HUES64 (cell line): ENCODE data around the gene MAST4.

ENCODE experiments used
- H3K27ac ChIP-seq: 2 replicates; pipeline ENCODE4 v1.7.0; 2013; ENCODE audit warnings: low read depth, low read length, inconsistent platforms
- H3K27me3 ChIP-seq: 2 replicates; pipeline ENCODE4 v1.6.1; 2013; ENCODE audit warnings: mild to moderate bottlenecking, low read length; ENCODE audit not compliant: insufficient read depth
- H3K36me3 ChIP-seq: 2 replicates; pipeline ENCODE4 v1.6.1; 2013; ENCODE audit warnings: mild to moderate bottlenecking, low read length; ENCODE audit not compliant: insufficient read depth
- H3K4me1 ChIP-seq: 2 replicates; pipeline ENCODE4 v1.6.1; 2013; ENCODE audit warnings: mild to moderate bottlenecking, low read length, moderate library complexity; ENCODE audit not compliant: insufficient read depth
- H3K4me3 ChIP-seq: 2 replicates; pipeline ENCODE4 v1.5.1; 2013; ENCODE audit warnings: mild to moderate bottlenecking, low read length, moderate library complexity
- H3K9ac ChIP-seq: 2 replicates; pipeline ENCODE4 v1.6.1; 2013; ENCODE audit warnings: mild to moderate bottlenecking, low read depth, low read length
- H3K9me3 ChIP-seq: 2 replicates; pipeline ENCODE4 v1.6.1; 2013; ENCODE audit warnings: low read depth, low read length; ENCODE audit not compliant: insufficient read depth
- WGBS: fragments of 150-250, 120-280 bp; methylation state at CpG from one replicate; pipeline ENCODE4 v1.1.7; 2013; ENCODE audit warnings: missing lambda C conversion rate; 5-methylcytosine and 5-hydroxymethylcytosine counted together

Gene MAST4

DNA sequence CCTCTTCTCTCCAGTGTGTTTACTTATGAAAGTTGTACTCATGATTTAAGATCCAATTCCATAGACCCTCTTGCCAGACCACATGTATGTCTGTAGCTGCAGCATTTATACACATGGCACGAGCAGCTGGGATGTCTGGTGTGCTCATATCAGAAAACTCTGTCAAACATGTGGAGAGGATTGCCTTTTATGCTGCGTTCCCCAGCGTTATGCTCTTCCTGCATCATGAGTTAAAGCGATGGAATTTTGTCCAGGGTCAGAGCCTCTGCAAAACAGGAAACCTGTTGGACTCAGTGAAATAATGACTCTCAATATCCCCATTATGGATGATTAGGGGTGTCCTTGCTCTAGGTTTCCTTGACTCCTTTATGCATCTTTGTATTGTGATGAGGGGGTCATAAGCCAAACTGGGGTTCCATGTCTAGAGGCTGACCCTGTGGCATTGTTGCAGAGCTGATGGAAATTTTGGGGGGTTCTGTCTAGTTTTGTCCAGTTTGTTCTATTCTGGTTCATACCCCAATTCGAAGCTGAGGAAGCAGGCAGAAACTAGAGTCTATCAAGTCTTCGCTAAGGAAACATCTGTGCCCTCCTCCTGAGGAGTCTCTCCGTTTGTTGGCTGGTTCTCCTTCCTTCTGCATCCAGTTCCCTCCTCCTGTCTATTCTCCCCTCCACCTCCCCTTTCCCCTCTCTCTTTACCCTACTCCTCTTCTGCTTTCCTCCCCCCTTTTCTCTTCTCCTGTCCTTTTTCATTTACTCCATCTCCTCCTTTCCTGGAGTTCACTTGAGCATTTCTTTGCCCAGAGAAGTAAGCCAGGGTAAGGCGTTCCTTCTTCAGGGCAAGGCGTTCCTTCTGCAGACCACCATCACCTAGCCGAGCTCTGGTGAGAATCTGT lies 252.8 kb downstream of the MAST4 start:
- Histone ChIP-seq H3K27me3 (no peaks in the 10 kb centered on the region), H3K9ac (no peak overlapping the region), H3K9me3 (no peaks in the 10 kb centered on the region), H3K4me3 (no peak overlapping the region), H3K4me1 (0 out of 2 replicates have a peak, but pooled peaks cover 2% of the 10 kb centered on the region), H3K36me3 (no peaks in the 10 kb centered on the region), H3K27ac (no peak overlapping the region)
- WGBS = 86% methylated on average over 10 of the region's 10 CpGs

DNA sequence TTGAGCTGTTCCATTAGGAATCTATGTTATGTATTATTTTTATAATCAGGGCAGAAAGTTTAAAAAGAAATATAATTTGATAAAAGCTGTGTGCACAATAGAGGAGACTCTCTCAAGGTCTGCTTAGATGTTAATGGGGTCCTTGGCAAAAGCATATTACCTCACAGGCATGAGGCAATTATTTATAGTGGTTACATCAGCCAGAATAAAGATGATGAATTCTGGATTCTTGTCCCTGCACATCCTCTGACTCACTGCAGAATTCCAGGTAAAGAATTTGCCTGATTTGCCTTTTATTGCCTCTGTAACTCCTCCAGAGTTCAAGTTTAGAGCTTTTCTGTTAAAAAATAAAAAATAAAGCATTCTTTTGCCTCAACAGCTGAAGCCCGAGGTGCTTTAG lies 253.6 kb downstream of the MAST4 start:
- no peaks in the 10 kb centered on the region for H3K36me3 ChIP-seq
- no peaks in the 10 kb centered on the region for H3K9me3 ChIP-seq
- H3K4me1 ChIP-seq = no peaks in the 10 kb centered on the region
- WGBS = 86% methylated on average over 1 of the region's 1 CpG
- H3K27me3 ChIP-seq = no peaks in the 10 kb centered on the region
- no peak overlapping the region for H3K4me3 ChIP-seq
- H3K27ac ChIP-seq = no peak overlapping the region
- no peak overlapping the region for H3K9ac ChIP-seq

DNA sequence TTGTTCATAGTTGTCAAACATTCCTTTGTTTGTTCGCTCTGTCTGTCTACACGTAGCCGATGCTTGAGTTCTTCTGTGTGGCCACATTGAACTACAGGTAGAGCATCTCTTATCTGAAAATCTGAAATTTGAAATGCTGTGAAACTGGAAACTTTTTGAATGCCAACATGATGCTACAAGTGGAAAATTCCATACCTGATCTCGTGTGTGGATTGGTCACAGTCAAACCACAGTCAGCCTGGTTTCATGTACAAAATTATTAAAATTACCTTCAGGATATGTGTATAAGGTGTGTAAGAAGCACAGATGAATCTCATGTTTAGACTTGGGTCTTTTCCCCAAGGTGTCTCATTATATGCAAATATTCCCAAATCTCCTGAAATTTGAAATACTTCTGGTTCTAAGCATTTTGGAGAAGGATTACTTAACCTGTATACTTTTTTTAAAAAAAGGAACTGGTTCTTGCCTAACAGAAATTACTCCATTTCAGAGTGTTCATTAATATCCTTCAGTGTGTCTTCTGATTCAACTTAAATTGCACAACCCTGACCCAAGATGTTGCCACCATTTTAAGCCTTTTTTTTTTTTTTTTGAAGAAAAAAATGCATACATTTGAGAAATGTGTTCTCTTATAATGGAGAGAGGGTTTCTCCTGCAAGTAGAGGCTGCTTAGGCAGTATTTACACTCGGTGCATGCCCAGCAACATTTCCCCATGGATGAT lies 254.3 kb downstream of the MAST4 start:
- no peaks in the 10 kb centered on the region for H3K27me3 ChIP-seq
- H3K9ac ChIP-seq = no peak overlapping the region
- no peaks in the 10 kb centered on the region for H3K36me3 ChIP-seq
- 88% methylated on average over 5 of the region's 5 CpGs for WGBS
- H3K9me3 ChIP-seq = no peaks in the 10 kb centered on the region
- no peak overlapping the region for H3K4me3 ChIP-seq
- no peaks in the 10 kb centered on the region for H3K4me1 ChIP-seq
- no peak overlapping the region for H3K27ac ChIP-seq

DNA sequence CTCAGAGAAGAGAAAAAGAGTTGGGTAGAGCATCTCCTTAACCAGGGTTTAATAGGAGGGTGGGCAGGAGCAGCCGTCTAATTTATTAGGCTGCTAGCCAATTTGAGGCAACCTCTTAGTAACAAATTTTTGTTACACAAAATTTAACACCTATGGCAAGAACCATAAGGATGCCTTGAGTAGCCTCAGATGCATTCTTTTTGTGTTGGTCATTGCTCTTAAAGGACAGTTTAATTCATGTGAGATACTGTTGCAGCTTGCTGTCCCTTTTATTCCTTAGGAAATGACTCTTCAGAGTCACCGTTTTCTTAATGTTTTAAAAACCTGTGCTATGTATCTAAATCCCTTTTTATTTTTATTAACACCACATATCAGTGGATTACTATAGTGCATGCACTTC lies 255.1 kb downstream of the MAST4 start:
- no peaks in the 10 kb centered on the region for H3K9me3 ChIP-seq
- no peaks in the 10 kb centered on the region for H3K36me3 ChIP-seq
- 79% methylated on average over 2 of the region's 2 CpGs for WGBS
- H3K4me1 ChIP-seq = no peaks in the 10 kb centered on the region
- no peak overlapping the region for H3K4me3 ChIP-seq
- no peaks in the 10 kb centered on the region for H3K27me3 ChIP-seq
- H3K9ac ChIP-seq = no peak overlapping the region
- no peak overlapping the region for H3K27ac ChIP-seq

DNA sequence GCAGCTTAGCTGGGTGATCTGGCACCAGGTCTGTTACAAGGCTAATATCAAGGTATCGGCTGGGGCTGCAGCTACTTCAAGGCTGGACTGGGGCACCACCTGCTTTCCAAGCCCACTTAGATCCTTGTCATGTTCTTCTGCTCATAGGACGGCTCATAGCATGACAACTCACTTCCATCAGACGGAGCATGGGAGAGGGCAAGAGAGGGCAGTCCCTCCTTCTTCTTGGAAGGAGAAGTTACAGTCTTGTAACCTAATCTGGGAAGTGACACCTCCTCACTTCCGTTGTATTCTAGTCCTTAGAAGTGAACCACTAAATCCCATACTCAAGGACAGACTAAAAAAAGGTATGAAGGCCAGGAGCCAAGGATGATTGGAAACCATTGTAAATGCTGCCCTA lies 258.2 kb downstream of the MAST4 start:
- no peaks in the 10 kb centered on the region for H3K4me1 ChIP-seq
- no peak overlapping the region for H3K4me3 ChIP-seq
- no peak overlapping the region for H3K27ac ChIP-seq
- 97% methylated on average over 4 of the region's 4 CpGs for WGBS
- no peaks in the 10 kb centered on the region for H3K27me3 ChIP-seq
- no peak overlapping the region for H3K9ac ChIP-seq
- no peaks in the 10 kb centered on the region for H3K36me3 ChIP-seq
- H3K9me3 ChIP-seq = no peaks in the 10 kb centered on the region

DNA sequence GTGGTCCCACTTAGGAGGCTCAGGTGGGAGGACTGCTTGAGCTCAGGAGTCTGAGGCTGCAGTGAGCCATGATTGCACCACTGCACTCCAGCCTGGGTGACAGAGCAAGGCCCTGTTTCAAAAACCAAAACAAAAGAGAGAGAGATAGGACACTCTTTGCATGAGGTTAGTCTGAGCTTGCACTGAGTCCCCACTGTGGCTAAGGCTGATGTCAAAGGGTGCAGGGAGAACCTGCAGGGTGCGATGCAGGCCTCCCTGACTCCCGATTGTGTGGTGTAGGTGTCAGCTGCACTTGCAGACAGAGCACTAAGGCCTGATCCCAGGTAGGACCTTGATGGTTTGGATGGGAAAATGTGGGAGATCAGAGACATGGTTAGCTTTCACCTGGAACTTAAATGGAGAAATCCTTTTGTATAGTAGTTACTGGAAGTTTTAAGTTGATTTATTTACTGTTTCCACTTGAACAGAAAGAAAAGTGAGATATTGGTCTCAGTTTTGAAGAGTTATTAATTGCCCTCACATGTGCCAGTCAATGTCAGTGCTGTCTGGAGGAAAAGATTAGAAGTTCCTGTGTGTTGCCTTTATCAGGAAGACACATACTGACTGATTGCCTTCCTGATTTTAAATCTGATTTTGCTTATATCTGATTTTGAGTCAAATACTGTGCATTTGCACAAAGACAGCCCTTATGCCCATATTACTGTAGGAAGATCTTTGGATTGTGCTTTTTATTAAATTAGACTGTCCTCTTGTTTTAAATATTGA lies 260.0 kb downstream of the MAST4 start:
- no peaks in the 10 kb centered on the region for H3K9me3 ChIP-seq
- 90% methylated on average over 2 of the region's 2 CpGs for WGBS

DNA sequence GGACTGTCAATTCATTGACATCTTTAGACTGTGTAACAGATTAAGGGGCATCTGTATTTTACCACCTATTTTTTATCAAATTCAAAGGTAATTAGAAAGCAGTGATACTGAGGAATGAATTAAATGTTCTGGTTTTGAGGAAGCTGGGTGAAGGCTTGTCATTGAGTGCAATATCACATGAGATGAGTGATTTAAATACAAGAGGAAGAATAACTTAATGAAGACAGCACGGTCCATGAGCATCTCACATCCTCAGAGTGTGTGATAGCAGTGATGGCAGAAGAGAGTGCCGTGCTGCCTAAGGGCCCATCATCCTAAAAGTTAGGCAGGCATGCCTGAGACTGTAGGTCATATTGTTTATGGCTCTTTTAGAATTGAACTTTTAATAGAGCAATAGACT lies 263.3 kb downstream of the MAST4 start:
- H3K9me3 ChIP-seq = no peaks in the 10 kb centered on the region
- no peak overlapping the region for H3K27ac ChIP-seq
- no peaks in the 10 kb centered on the region for H3K36me3 ChIP-seq
- no peak overlapping the region for H3K4me3 ChIP-seq
- 93% methylated on average over 2 of the region's 2 CpGs for whole genome bisulfite sequencing
- H3K9ac ChIP-seq = no peak overlapping the region
- peaks cover 35% of the 10 kb centered on the region for H3K4me1 ChIP-seq
- H3K27me3 ChIP-seq = no peaks in the 10 kb centered on the region

More for the DNA sequence above, 260.0 kb downstream of the MAST4 start:
- Histone ChIP-seq H3K27me3 (no peaks in the 10 kb centered on the region), H3K27ac (no peak overlapping the region), H3K4me3 (no peak overlapping the region), H3K36me3 (no peaks in the 10 kb centered on the region), H3K4me1 (peaks cover 5% of the 10 kb centered on the region; the same call in 1 of the 2 replicates), H3K9ac (no peak overlapping the region)

DNA sequence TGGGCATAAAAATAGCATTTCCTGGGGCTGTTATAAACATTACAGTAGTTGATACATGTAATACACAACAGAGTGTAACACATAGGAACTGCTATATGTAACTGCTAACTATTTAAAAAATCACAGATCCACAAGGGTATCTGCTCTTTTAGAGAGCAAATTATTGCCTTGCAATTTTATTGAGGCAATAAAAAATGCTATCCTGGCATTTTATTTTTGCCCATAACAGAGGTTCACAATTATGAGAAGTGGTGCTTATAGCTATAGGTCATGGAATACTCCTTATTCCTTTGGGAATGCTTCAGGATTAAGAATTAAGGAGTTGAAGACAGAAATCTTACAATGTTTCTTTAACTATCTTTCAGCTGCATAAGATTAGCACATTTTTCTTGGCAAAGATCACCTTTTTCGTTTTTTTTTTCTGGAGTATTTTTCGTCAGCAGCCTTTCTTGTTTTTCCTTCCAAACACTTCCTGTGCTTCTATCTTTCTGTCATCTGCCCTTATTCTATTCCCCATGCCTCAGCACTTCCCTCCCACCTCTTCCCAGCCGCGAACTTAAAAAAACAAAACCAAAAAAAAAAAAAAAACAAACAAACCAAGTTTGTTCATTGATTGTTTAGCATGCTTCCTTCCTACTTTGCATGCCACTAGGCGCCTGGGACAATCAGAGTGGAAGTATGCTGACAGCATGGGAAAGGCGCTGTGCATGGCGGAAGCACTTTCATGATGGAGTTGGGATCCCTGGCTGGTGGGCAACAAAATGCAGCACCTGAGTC lies 264.2 kb downstream of the MAST4 start:
- no peak overlapping the region for H3K27ac ChIP-seq
- no peak overlapping the region for H3K9ac ChIP-seq
- H3K4me1 ChIP-seq = peaks cover 35% of the 10 kb centered on the region
- H3K36me3 ChIP-seq = no peaks in the 10 kb centered on the region
- no peaks in the 10 kb centered on the region for H3K27me3 ChIP-seq
- no peak overlapping the region for H3K4me3 ChIP-seq
- H3K9me3 ChIP-seq = no peaks in the 10 kb centered on the region
- WGBS = 54% methylated on average over 7 of the region's 7 CpGs

DNA sequence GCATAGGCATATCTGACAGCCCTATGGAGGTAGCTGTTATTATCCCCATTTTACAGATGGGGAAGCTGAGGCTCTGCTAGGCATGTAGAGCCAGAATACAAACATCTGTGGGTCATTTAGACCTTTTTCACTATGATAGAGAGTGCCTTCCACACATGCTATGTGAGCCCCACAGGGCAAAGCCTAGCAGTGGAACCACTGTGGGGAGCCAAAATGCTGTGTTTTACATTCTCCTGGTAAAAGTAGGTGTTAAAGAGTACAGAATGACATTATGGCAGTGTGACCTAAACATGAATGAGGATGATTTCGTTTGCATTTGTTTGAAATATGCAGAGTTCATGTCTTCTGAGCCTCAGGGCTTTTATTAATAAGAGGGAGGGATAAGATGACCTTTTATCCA lies 265.2 kb downstream of the MAST4 start:
- no peaks in the 10 kb centered on the region for H3K9me3 ChIP-seq
- WGBS = 68% methylated on average over 1 of the region's 1 CpG
- no peak overlapping the region for H3K27ac ChIP-seq
- no peak overlapping the region for H3K4me3 ChIP-seq
- H3K4me1 ChIP-seq = peaks cover 35% of the 10 kb centered on the region
- no peak overlapping the region for H3K9ac ChIP-seq
- H3K36me3 ChIP-seq = no peaks in the 10 kb centered on the region
- no peaks in the 10 kb centered on the region for H3K27me3 ChIP-seq

DNA sequence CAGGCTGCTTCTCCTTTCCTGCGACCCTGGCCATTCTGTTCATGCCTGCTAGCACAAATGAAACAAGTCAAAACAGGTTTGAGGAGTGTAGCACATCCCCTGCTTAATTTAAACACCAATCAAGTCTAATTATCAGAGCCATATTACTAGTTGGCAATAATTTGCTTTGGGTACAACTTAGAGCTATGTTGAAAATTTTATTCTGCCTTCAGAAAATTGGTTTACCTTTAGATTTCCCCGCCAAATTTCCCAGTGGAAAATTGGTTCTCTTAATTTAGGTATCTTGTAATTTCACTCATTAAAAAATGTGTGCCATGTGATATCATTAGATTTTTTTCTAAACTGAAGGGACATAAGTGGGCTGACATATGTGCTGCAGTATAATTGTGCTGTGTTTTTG lies 265.8 kb downstream of the MAST4 start:
- Histone ChIP-seq H3K9ac (no peak overlapping the region), H3K27ac (no peak overlapping the region), H3K4me3 (no peak overlapping the region), H3K9me3 (no peaks in the 10 kb centered on the region), H3K4me1 (peaks cover 35% of the 10 kb centered on the region), H3K27me3 (no peaks in the 10 kb centered on the region), H3K36me3 (no peaks in the 10 kb centered on the region)
- 71% methylated on average over 1 of the region's 2 CpGs for WGBS
